Measurements from ENCODE around the gene ISCU. TPM values are rescaled to one million over a fixed set of nuclear protein-coding genes. Genes with fewer than 3 reads are reported as not detected.

Gene ISCU
- total RNA-seq, 1 donor from 2014 or later = 134 TPM

- peak; percentile 73 for DNase-seq (ENCODE audit: low read depth)
- no peak for TF ChIP-seq CTCF (IDR thresholded peaks at IDR 0.05; ENCODE audit: insufficient read depth, low read length, poor library complexity, severe bottlenecking)
Observed at GRCh38 chr12:108560752-108561719, 1.4 kb upstream of the ISCU start, which contains the start of gene SART3. TSS of gene SART3 (minus strand) at chr12:108561173. CDS start at chr12:108561154, 19 bp downstream.

GRCh38 chr12:108561852-108562347 lies 496 bp upstream of the ISCU start:
- Histone ChIP-seq H3K36me3 (ENCODE audit: control insufficient read depth, insufficient read depth, low read length) (peaks cover 2% of the 10 kb centered on the region), H3K27me3 (ENCODE audit: control insufficient read depth, insufficient read depth, low read length) (no peaks in the 10 kb centered on the region), H3K4me3 (ENCODE audit: low read depth, low read length) (peak overlapping the region; percentile 60)
- DNase-seq (ENCODE audit: low read depth) = no peak
- TF ChIP-seq CTCF (IDR thresholded peaks at IDR 0.05; ENCODE audit: insufficient read depth, low read length, poor library complexity, severe bottlenecking) = no peak

More at GRCh38 chr12:108560752-108561719, 1.4 kb upstream of the ISCU start, which contains the start of gene SART3:
- H3K27me3 ChIP-seq (ENCODE audit: control insufficient read depth, insufficient read depth, low read length) = no peaks in the 10 kb centered on the region
- H3K36me3 ChIP-seq (ENCODE audit: control insufficient read depth, insufficient read depth, low read length) = peaks cover 2% of the 10 kb centered on the region
- peak within 1 kb of the TSS; percentile 60 for H3K4me3 ChIP-seq (ENCODE audit: low read depth, low read length)

GRCh38 chr12:108563136-108563803 lies 874 bp downstream of the ISCU start:
- H3K36me3 ChIP-seq (ENCODE audit: control insufficient read depth, insufficient read depth, low read length) = peaks cover 1% of the 10 kb centered on the region
- H3K27me3 ChIP-seq (ENCODE audit: control insufficient read depth, insufficient read depth, low read length) = no peaks in the 10 kb centered on the region
- DNase-seq (ENCODE audit: low read depth) = peak; percentile 59
- H3K4me3 ChIP-seq (ENCODE audit: low read depth, low read length) = peak overlapping the region; percentile 74
- peak; percentile 94 for TF ChIP-seq CTCF (IDR thresholded peaks at IDR 0.05; ENCODE audit: insufficient read depth, low read length, poor library complexity, severe bottlenecking)

GRCh38 chr12:108563804-108564151 lies 1.4 kb downstream of the ISCU start:
- no peak overlapping the region for H3K4me3 ChIP-seq (ENCODE audit: low read depth, low read length)
- no peaks in the 10 kb centered on the region for H3K27me3 ChIP-seq (ENCODE audit: control insufficient read depth, insufficient read depth, low read length)
- no peaks in the 10 kb centered on the region for H3K36me3 ChIP-seq (ENCODE audit: control insufficient read depth, insufficient read depth, low read length)
- no peak for TF ChIP-seq CTCF (IDR thresholded peaks at IDR 0.05; ENCODE audit: insufficient read depth, low read length, poor library complexity, severe bottlenecking)
- DNase-seq (ENCODE audit: low read depth) = no peak

- Histone ChIP-seq H3K4me3 (ENCODE audit: low read depth, low read length) (no peak overlapping the region), H3K36me3 (ENCODE audit: control insufficient read depth, insufficient read depth, low read length) (no peaks in the 10 kb centered on the region), H3K27me3 (ENCODE audit: control insufficient read depth, insufficient read depth, low read length) (no peaks in the 10 kb centered on the region)
- TF ChIP-seq CTCF (IDR thresholded peaks at IDR 0.05; ENCODE audit: insufficient read depth, low read length, poor library complexity, severe bottlenecking) = no peak
- no peak for DNase-seq (ENCODE audit: low read depth)
Observed at GRCh38 chr12:108564724-108565123, 2.3 kb downstream of the ISCU start.
